H9 (cell line): ENCODE results near the gene CD244. TPM values are rescaled to one million over a fixed set of nuclear protein-coding genes. Genes with fewer than 3 reads are reported as not detected.

ENCODE experiments used
- DNase-seq: peaks from one replicate; pipeline ENCODE4 v3.0.0-alpha.2; 2017
- H2AFZ ChIP-seq: one replicate; pipeline ENCODE4 v1.6.1; 2013; ENCODE audit warnings: mild to moderate bottlenecking, low read length, control low read depth, moderate library complexity
- H2AK5ac ChIP-seq: 2 replicates; pipeline ENCODE4 v1.6.1; 2013; ENCODE audit warnings: low read length, control low read depth, mixed read lengths; ENCODE audit not compliant: insufficient read length
- H2BK120ac ChIP-seq: one replicate; pipeline ENCODE4 v1.6.1; 2013; ENCODE audit warnings: low read depth, mild to moderate bottlenecking, low read length, control low read depth, inconsistent platforms; ENCODE audit not compliant: poor library complexity, severe bottlenecking
- H2BK12ac ChIP-seq: 2 replicates; pipeline ENCODE4 v1.6.1; 2013; ENCODE audit warnings: low read length, control low read depth, mixed read lengths, low read depth; ENCODE audit not compliant: insufficient read length
- H2BK15ac ChIP-seq: 2 replicates; pipeline ENCODE4 v1.6.1; 2013; ENCODE audit warnings: low read depth, low read length, control low read depth
- H2BK20ac ChIP-seq: one replicate; pipeline ENCODE4 v1.6.1; 2013; ENCODE audit warnings: low read depth, mild to moderate bottlenecking, low read length, control low read depth, inconsistent platforms; ENCODE audit not compliant: poor library complexity, severe bottlenecking
- H2BK5ac ChIP-seq: 2 replicates; pipeline ENCODE4 v1.6.1; 2013; ENCODE audit warnings: low read length, control low read depth, mixed read lengths; ENCODE audit not compliant: insufficient read length
- H3K14ac ChIP-seq: 2 replicates; pipeline ENCODE4 v1.6.1; 2013; ENCODE audit warnings: low read length, control low read depth; ENCODE audit not compliant: insufficient read depth
- H3K18ac ChIP-seq: 2 replicates; pipeline ENCODE4 v1.6.1; 2013; ENCODE audit warnings: low read depth, mild to moderate bottlenecking, mixed read lengths, low read length, control low read depth; ENCODE audit not compliant: insufficient read length
- H3K23ac ChIP-seq: 2 replicates; pipeline ENCODE4 v1.6.1; 2013; ENCODE audit warnings: low read length, control low read depth, mixed read lengths, low read depth; ENCODE audit not compliant: insufficient read length
- H3K23me2 ChIP-seq: 2 replicates; pipeline ENCODE4 v1.6.1; 2013; ENCODE audit warnings: low read depth, mild to moderate bottlenecking, mixed read lengths, low read length, control low read depth; ENCODE audit not compliant: insufficient read length, poor library complexity, severe bottlenecking
- H3K27ac ChIP-seq: 2 replicates; pipeline ENCODE4 v1.5.1; 2013; ENCODE audit warnings: low read length, control low read depth, mixed read lengths, low read depth; ENCODE audit not compliant: insufficient read length
- H3K27me3 ChIP-seq: 2 replicates; pipeline ENCODE4 v1.6.1; 2013; ENCODE audit warnings: low read length, control low read depth, inconsistent platforms; ENCODE audit not compliant: insufficient read depth
- H3K4ac ChIP-seq: 2 replicates; pipeline ENCODE4 v1.6.1; 2013; ENCODE audit warnings: low read depth, mild to moderate bottlenecking, control low read depth, inconsistent platforms, low read length, moderate library complexity
- H3K4me1 ChIP-seq: 2 replicates; pipeline ENCODE4 v1.6.1; 2013; ENCODE audit warnings: low read length, control low read depth, inconsistent platforms; ENCODE audit not compliant: insufficient read depth
- H3K4me2 ChIP-seq: 2 replicates; pipeline ENCODE4 v1.6.1; 2013; ENCODE audit warnings: low read length, control low read depth, mixed read lengths; ENCODE audit not compliant: insufficient read length, insufficient read depth
- H3K56ac ChIP-seq: 2 replicates; pipeline ENCODE4 v1.6.1; 2013; ENCODE audit warnings: low read depth, mild to moderate bottlenecking, mixed read lengths, low read length, control low read depth; ENCODE audit not compliant: insufficient read length
- H3K79me1 ChIP-seq: 2 replicates; pipeline ENCODE4 v1.6.1; 2013; ENCODE audit warnings: low read depth, mild to moderate bottlenecking, moderate library complexity, low read length, control low read depth, inconsistent platforms; ENCODE audit not compliant: insufficient read depth, poor library complexity, severe bottlenecking
- H3K79me2 ChIP-seq: 2 replicates; pipeline ENCODE4 v1.6.1; 2013; ENCODE audit warnings: low read length, control low read depth, inconsistent platforms; ENCODE audit not compliant: insufficient read depth
- H3K9ac ChIP-seq: 2 replicates; pipeline ENCODE4 v1.6.1; 2013; ENCODE audit warnings: low read length, control low read depth, mixed read lengths; ENCODE audit not compliant: insufficient read length; ENCODE audit errors: extremely low read depth
- H3K9me3 ChIP-seq: one replicate; pipeline ENCODE4 v1.6.1; 2013; ENCODE audit warnings: low read depth, low read length, inconsistent platforms; ENCODE audit not compliant: control insufficient read depth
- H3T11ph ChIP-seq: one replicate; pipeline ENCODE4 v1.6.1; 2013; ENCODE audit warnings: mild to moderate bottlenecking, low read length, control low read depth, inconsistent platforms
- H4K20me1 ChIP-seq: one replicate; pipeline ENCODE4 v1.6.1; 2013; ENCODE audit not compliant: control insufficient read depth, insufficient read length, insufficient read depth
- H4K5ac ChIP-seq: 2 replicates; pipeline ENCODE4 v1.6.1; 2013; ENCODE audit warnings: low read depth, mild to moderate bottlenecking, mixed read lengths, low read length, control low read depth; ENCODE audit not compliant: insufficient read length
- H4K8ac ChIP-seq: replicated peaks from 2 replicates; pipeline ENCODE4 v1.6.1; 2013; ENCODE audit warnings: low read length, control low read depth, mixed read lengths, low read depth; ENCODE audit not compliant: insufficient read length
- H4K91ac ChIP-seq: 2 replicates; pipeline ENCODE4 v1.6.1; 2013; ENCODE audit warnings: low read depth, mild to moderate bottlenecking, moderate library complexity, mixed read lengths, low read length, control low read depth; ENCODE audit not compliant: insufficient read length
- H3K27ac Mint-ChIP-seq, 3 experiments: 2 replicates in 2 of 3; 3 replicates in 1 of 3; pipeline ENCODE4 v1.8.0; 2020 to 2021; ENCODE audit warnings: mixed read lengths in 3 of 3, mild to moderate bottlenecking in 1 of 3, moderate library complexity in 1 of 3
- H3K27me3 Mint-ChIP-seq: 2 replicates; pipeline ENCODE4 v1.8.0; 2021; ENCODE audit warnings: low read depth, mild to moderate bottlenecking, moderate library complexity, mixed read lengths
- H3K36me3 Mint-ChIP-seq, 3 experiments: 2 replicates in 2 of 3; 3 replicates in 1 of 3; pipeline ENCODE4 v1.8.0; 2020 to 2021; ENCODE audit warnings: low read depth in 3 of 3, mixed read lengths in 3 of 3; ENCODE audit not compliant: insufficient read depth in 1 of 3
- H3K4me1 Mint-ChIP-seq, 2 experiments: 2 replicates each; pipeline ENCODE4 v1.8.0; 2020; ENCODE audit warnings: mixed read lengths in 2 of 2
- H3K4me3 Mint-ChIP-seq, 2 experiments: 2 replicates in 1 of 2; 3 replicates in 1 of 2; pipeline ENCODE4 v1.8.0; 2020 to 2021; ENCODE audit warnings: mild to moderate bottlenecking in 2 of 2, mixed read lengths in 2 of 2, moderate library complexity in 1 of 2
- H3K9me3 Mint-ChIP-seq, 2 experiments: 2 replicates in 1 of 2; 3 replicates in 1 of 2; pipeline ENCODE4 v1.8.0; 2020; ENCODE audit warnings: mild to moderate bottlenecking in 2 of 2, mixed read lengths in 2 of 2, moderate library complexity in 1 of 2
- CTCF ChIP-seq: fragments of 200-600 bp; sonication (generic); conservative IDR thresholded peaks from 3 replicates; pipeline ENCODE4 v1.8.0; 2021; ENCODE audit warnings: antibody characterized with exemption, mild to moderate bottlenecking
- WGBS: extraction: QIAGEN DNeasy Blood & Tissue Kit; methylation state at CpG from one replicate; pipeline ENCODE4 v1.1.7; 2013; ENCODE audit warnings: missing lambda C conversion rate, low lambda C conversion rate, mixed read lengths; ENCODE audit not compliant: insufficient read length; ENCODE audit errors: extremely low coverage; 5-methylcytosine and 5-hydroxymethylcytosine counted together
- total RNA-seq: library from RNA; stranded (reverse); gene quantifications from 2 replicates; pipeline ENCODE4 v1.2.1, GENCODE V29; 2021

CD244 gene
- total RNA-seq, 1 experiment from 2014 or later, result not detected

- no peak overlapping the region for H3K4me2 ChIP-seq
- no peak overlapping the region for H2BK20ac ChIP-seq
- no peak overlapping the region for H3K56ac ChIP-seq
- TF ChIP-seq CTCF, result no peak
- no CpG with 5 or more reads among the region's 2 CpGs for whole genome bisulfite sequencing
- no peak overlapping the region for H2BK5ac ChIP-seq
- no peak overlapping the region for H3K27ac Mint-ChIP-seq
- H2BK120ac ChIP-seq, result no peak overlapping the region
- H3K23me2 ChIP-seq, result no peaks in the 10 kb centered on the region
- no peaks in the 10 kb centered on the region for H3K79me2 ChIP-seq
- no peak overlapping the region for H4K91ac ChIP-seq
- no peaks in the 10 kb centered on the region for H3K36me3 Mint-ChIP-seq
- no peak for DNase-seq
- no peak overlapping the region for H2AK5ac ChIP-seq
- no peaks in the 10 kb centered on the region for H3K27me3 ChIP-seq
- peaks cover 2% of the 10 kb centered on the region; the same call in 1 of the 2 replicates for H3K27me3 Mint-ChIP-seq
- H3K4ac ChIP-seq, result no peak overlapping the region
- H3K18ac ChIP-seq, result no peak overlapping the region
- no peaks in the 10 kb centered on the region for H3K9me3 Mint-ChIP-seq
- no peaks in the 10 kb centered on the region for H3K9me3 ChIP-seq
- no peaks in the 10 kb centered on the region for H4K20me1 ChIP-seq
- no peak overlapping the region for H2BK15ac ChIP-seq
- H2BK12ac ChIP-seq, result no peak overlapping the region
- no peak overlapping the region for H3K4me3 Mint-ChIP-seq
- no peaks in the 10 kb centered on the region for H3K79me1 ChIP-seq
- H3K23ac ChIP-seq, result no peak overlapping the region
- no peak overlapping the region for H3K9ac ChIP-seq
- H3K27ac ChIP-seq, result no peak overlapping the region
- peaks cover 3 to 7% of the 10 kb centered on the region in 2 experiments; a peak in 1 of 4 replicates for H3K4me1 Mint-ChIP-seq
- H4K5ac ChIP-seq, result no peak overlapping the region
- H3K14ac ChIP-seq, result no peak overlapping the region
- no peak overlapping the region for H3T11ph ChIP-seq
- no peak overlapping the region for H2AFZ ChIP-seq
- no peaks in the 10 kb centered on the region for H3K4me1 ChIP-seq
- H4K8ac ChIP-seq, result no peak overlapping the region
Observed at GRCh38 chr1:160827418-160827817, 35.3 kb downstream of the CD244 start.
